ENCODE results near the gene ZNF653.
"Not testable (repeated sequence)": the region's sequence is repeated elsewhere in the genome, so short reads cannot be mapped to it uniquely, and the experiment has no call there.

The ZNF653 gene

GRCh38 chr19:11463391-11463790 lies 42.2 kb downstream of the ZNF653 start:
- DNase-seq (ENCODE audit: low spot score in 2 of 2) (no peak), ATAC-seq (ENCODE audit: low read depth) (peak; percentile 63)
- Mint-ChIP-seq H3K4me3 (no peak overlapping the region), H3K27me3 (peaks cover 17% of the 10 kb centered on the region), H3K4me1 (no peaks in the 10 kb centered on the region), H3K36me3 (no peaks in the 10 kb centered on the region), H3K9me3 (no peaks in the 10 kb centered on the region), H3K27ac (no peak overlapping the region)

DNA sequence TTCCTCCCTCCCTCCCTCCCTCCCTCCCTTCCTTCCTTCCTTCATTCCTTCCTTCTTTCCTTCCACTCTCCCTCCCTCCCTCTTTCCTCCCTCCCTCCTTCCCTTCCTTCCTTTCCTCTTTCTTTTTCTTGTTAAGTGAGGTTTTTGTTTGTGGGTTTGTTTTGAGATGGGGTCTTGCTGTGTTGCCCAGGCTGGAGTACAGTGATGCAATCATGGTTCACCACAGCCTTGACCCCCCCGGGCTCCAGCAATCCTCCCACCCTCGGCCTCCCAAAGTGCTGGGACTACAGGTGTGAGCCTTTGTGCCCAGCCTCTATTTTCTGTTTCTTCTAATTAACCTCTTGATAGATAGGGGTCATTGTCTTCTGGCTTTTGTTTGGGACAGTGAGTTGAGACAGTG lies 44.2 kb downstream of the ZNF653 start:
- H3K27ac Mint-ChIP-seq, result no peak overlapping the region
- H3K4me3 Mint-ChIP-seq, result no peak overlapping the region
- DNase-seq (ENCODE audit: low spot score in 2 of 2) (no peak), ATAC-seq (ENCODE audit: low read depth) (no peak)
- no peaks in the 10 kb centered on the region for H3K9me3 Mint-ChIP-seq
- no peaks in the 10 kb centered on the region for H3K4me1 Mint-ChIP-seq
- peaks cover 19% of the 10 kb centered on the region for H3K27me3 Mint-ChIP-seq
- H3K36me3 Mint-ChIP-seq, result no peaks in the 10 kb centered on the region

DNA sequence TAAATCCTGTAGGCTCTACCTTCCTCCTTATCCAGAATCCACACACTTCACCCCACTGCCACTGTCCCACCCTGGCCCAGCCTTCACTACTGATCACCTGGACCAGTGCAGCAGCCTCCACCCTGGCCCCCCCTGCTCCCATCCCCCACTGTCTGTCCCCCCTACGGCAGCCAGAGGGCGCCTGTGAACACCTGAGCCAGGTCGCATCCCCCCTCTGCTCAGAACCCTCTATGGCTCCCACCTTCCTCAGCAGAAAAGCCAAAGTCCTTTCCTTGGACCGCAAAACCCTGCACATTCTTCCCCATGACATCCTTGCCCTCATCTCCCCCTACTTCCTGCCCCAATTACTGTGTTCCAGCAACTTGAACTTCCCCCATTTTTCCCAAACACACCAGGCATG lies 45.4 kb downstream of the ZNF653 start:
- no peaks in the 10 kb centered on the region for H3K9me3 Mint-ChIP-seq
- H3K36me3 Mint-ChIP-seq, result no peaks in the 10 kb centered on the region

DNA sequence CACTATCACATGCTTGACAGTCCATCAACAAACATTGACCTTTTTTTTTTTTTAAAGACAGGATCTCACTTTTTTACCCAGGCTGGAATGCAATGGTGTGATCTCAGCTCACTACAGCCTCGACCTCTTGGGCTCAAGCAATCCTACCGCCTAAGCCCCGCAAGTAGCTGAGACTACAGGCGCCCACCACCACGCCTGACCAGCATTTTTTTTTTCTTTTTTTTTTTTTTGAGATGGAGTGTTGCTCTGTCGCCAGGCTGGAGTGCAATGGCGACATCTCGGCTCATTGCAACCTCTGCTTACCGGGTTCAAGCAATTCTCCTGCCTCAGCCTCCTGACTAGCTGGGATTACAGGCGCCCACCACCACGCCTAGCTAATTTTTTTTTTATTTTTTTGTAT lies 46.7 kb downstream of the ZNF653 start:
- H3K36me3 Mint-ChIP-seq; H3K27ac Mint-ChIP-seq; H3K4me1 Mint-ChIP-seq; H3K9me3 Mint-ChIP-seq; H3K4me3 Mint-ChIP-seq; DNase-seq (ENCODE audit: low spot score in 2 of 2); ATAC-seq (ENCODE audit: low read depth): not testable (repeated sequence)
- peaks cover 15% of the 10 kb centered on the region for H3K27me3 Mint-ChIP-seq

More for the DNA sequence above, 45.4 kb downstream of the ZNF653 start:
- DNase-seq (ENCODE audit: low spot score in 2 of 2) (no peak), ATAC-seq (ENCODE audit: low read depth) (peak; percentile 34)
- Mint-ChIP-seq H3K27me3 (peaks cover 15% of the 10 kb centered on the region), H3K4me1 (no peaks in the 10 kb centered on the region), H3K27ac (no peak overlapping the region), H3K4me3 (no peak overlapping the region)

GRCh38 chr19:11458236-11458900 lies 47.3 kb downstream of the ZNF653 start:
- H3K4me3 Mint-ChIP-seq, result no peak overlapping the region
- no peak for ATAC-seq (ENCODE audit: low read depth)

GRCh38 chr19:11457831-11458230 lies 47.8 kb downstream of the ZNF653 start:
- Mint-ChIP-seq H3K4me3 (no peak overlapping the region), H3K27ac (no peak overlapping the region), H3K27me3 (peaks cover 17% of the 10 kb centered on the region), H3K36me3 (no peaks in the 10 kb centered on the region), H3K4me1 (peaks cover 5% of the 10 kb centered on the region), H3K9me3 (no peaks in the 10 kb centered on the region)
- DNase-seq (ENCODE audit: low spot score in 2 of 2) (no peak), ATAC-seq (ENCODE audit: low read depth) (no peak)

More at GRCh38 chr19:11458236-11458900, 47.3 kb downstream of the ZNF653 start:
- DNase-seq (ENCODE audit: low spot score in 2 of 2), result no peak
- Mint-ChIP-seq H3K27me3 (peaks cover 16% of the 10 kb centered on the region), H3K36me3 (no peaks in the 10 kb centered on the region), H3K9me3 (no peaks in the 10 kb centered on the region), H3K4me1 (peaks cover 2% of the 10 kb centered on the region), H3K27ac (no peak overlapping the region)

DNA sequence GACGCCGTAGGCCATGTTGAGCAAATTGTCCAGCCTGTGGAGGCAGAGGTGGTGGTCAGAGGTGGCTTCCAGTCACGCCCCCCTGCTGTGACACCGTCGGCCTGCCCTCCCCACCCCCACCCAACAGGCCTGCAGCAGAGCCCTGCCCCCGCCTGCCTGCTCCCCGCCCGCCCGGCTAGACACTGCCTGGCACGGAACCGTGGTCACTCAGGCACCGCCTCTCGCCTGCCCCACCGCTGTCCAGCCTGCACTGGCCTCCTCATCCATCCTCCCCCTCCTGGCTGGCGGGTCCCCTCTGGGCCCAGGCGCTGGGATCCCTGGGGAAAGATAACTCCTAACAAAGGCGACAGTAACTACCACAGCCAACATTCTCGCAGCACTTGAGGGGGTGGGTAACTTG lies 48.5 kb downstream of the ZNF653 start:
- no peak for DNase-seq (ENCODE audit: low spot score in 2 of 2)

DNA sequence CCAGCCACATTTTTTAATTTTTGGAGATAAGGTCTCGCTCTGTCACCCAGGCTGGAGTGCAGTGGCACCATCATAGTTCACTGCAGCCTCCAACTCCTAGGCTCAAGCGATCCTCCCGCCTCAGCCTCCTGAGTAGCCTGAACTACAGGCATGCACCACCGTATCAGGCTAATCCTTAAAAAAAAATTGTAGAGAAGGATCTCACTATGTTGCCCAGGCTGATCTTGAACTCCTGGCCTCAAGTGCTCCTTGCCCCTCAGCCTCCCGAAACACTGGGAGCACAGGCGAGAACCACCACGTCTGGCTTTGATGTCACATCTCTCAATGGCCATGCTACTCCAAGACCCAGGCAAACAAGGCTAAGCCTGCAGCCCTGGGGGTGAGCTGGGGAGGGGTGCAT lies 49.0 kb downstream of the ZNF653 start:
- peaks cover 19% of the 10 kb centered on the region for H3K27me3 Mint-ChIP-seq

More for the DNA sequence above, 48.5 kb downstream of the ZNF653 start:
- H3K4me3 Mint-ChIP-seq, result no peak overlapping the region
- no peaks in the 10 kb centered on the region for H3K36me3 Mint-ChIP-seq
- H3K27me3 Mint-ChIP-seq, result peaks cover 19% of the 10 kb centered on the region
- H3K27ac Mint-ChIP-seq, result no peak overlapping the region
- no peaks in the 10 kb centered on the region for H3K9me3 Mint-ChIP-seq
- H3K4me1 Mint-ChIP-seq, result peaks cover 9% of the 10 kb centered on the region
- no peak for ATAC-seq (ENCODE audit: low read depth)

GRCh38 chr19:11455233-11455554 lies 50.4 kb downstream of the ZNF653 start:
- not testable (repeated sequence) for DNase-seq (ENCODE audit: low spot score in 2 of 2); H3K27ac Mint-ChIP-seq; H3K9me3 Mint-ChIP-seq; ATAC-seq (ENCODE audit: low read depth); H3K4me3 Mint-ChIP-seq; H3K36me3 Mint-ChIP-seq
- H3K27me3 Mint-ChIP-seq, result peaks cover 13% of the 10 kb centered on the region
- peaks cover 12% of the 10 kb centered on the region for H3K4me1 Mint-ChIP-seq

More for the DNA sequence above, 49.0 kb downstream of the ZNF653 start:
- Mint-ChIP-seq H3K4me3 (no peak overlapping the region), H3K36me3 (no peaks in the 10 kb centered on the region), H3K9me3 (no peaks in the 10 kb centered on the region), H3K27ac (no peak overlapping the region), H3K4me1 (peaks cover 12% of the 10 kb centered on the region)
- DNase-seq (ENCODE audit: low spot score in 2 of 2), result no peak
- no peak for ATAC-seq (ENCODE audit: low read depth)

GRCh38 chr19:11453468-11454341 lies 51.9 kb downstream of the ZNF653 start:
- peak; percentile 63 for ATAC-seq (ENCODE audit: low read depth)
- Mint-ChIP-seq H3K36me3 (peaks cover 9% of the 10 kb centered on the region), H3K27ac (no peak overlapping the region)

GRCh38 chr19:11452620-11453310 lies 52.9 kb downstream of the ZNF653 start:
- DNase-seq (ENCODE audit: low spot score in 2 of 2) (no peak), ATAC-seq (ENCODE audit: low read depth) (no peak)
- Mint-ChIP-seq H3K9me3 (no peaks in the 10 kb centered on the region), H3K36me3 (peaks cover 9% of the 10 kb centered on the region), H3K4me1 (peaks cover 12% of the 10 kb centered on the region), H3K4me3 (peak overlapping the region; percentile 16), H3K27ac (no peak overlapping the region), H3K27me3 (peaks cover 4% of the 10 kb centered on the region)

More at GRCh38 chr19:11453468-11454341, 51.9 kb downstream of the ZNF653 start:
- H3K27me3 Mint-ChIP-seq, result peaks cover 7% of the 10 kb centered on the region
- H3K4me3 Mint-ChIP-seq, result no peak overlapping the region
- DNase-seq (ENCODE audit: low spot score in 2 of 2), result no peak
- no peaks in the 10 kb centered on the region for H3K9me3 Mint-ChIP-seq
- H3K4me1 Mint-ChIP-seq, result peaks cover 12% of the 10 kb centered on the region

GRCh38 chr19:11451871-11452619 lies 53.6 kb downstream of the ZNF653 start:
- peak; percentile 34 for ATAC-seq (ENCODE audit: low read depth)
- no peaks in the 10 kb centered on the region for H3K9me3 Mint-ChIP-seq
- DNase-seq (ENCODE audit: low spot score in 2 of 2), result no peak
- H3K27me3 Mint-ChIP-seq, result peaks cover 4% of the 10 kb centered on the region
- H3K36me3 Mint-ChIP-seq, result peaks cover 10% of the 10 kb centered on the region
- peak overlapping the region; percentile 16 for H3K4me3 Mint-ChIP-seq
- H3K27ac Mint-ChIP-seq, result no peak overlapping the region
- peaks cover 12% of the 10 kb centered on the region for H3K4me1 Mint-ChIP-seq

GRCh38 chr19:11451327-11451870 lies 54.2 kb downstream of the ZNF653 start:
- H3K36me3 Mint-ChIP-seq, result peaks cover 14% of the 10 kb centered on the region
- H3K4me1 Mint-ChIP-seq, result peaks cover 16% of the 10 kb centered on the region
- no peak overlapping the region for H3K4me3 Mint-ChIP-seq
- no peak overlapping the region for H3K27ac Mint-ChIP-seq
- DNase-seq (ENCODE audit: low spot score in 2 of 2), result no peak
- no peaks in the 10 kb centered on the region for H3K9me3 Mint-ChIP-seq
- ATAC-seq (ENCODE audit: low read depth), result no peak
- peaks cover 4% of the 10 kb centered on the region for H3K27me3 Mint-ChIP-seq
